GM23248 (cell line): ENCODE results near the gene PJVK.

Experiments
- EZH2 ChIP-seq: fragments of 200-600 bp; sonication (generic); IDR thresholded peaks from 2 replicates; pipeline ENCODE4 v1.6.1; 2018; ENCODE audit warnings: antibody characterized with exemption, mild to moderate bottlenecking; ENCODE audit not compliant: insufficient read depth, poor library complexity, severe bottlenecking
- EZH2phosphoT487 ChIP-seq: fragments of 200-600 bp; sonication (generic); IDR thresholded peaks from 2 replicates; pipeline ENCODE4 v1.6.1; 2018; ENCODE audit warnings: antibody characterized with exemption, moderate library complexity, mild to moderate bottlenecking, low read depth; ENCODE audit not compliant: insufficient read depth

GRCh38 chr2:178427458-178427857, 23.7 kb upstream of the PJVK start:
- no peak for TF ChIP-seq EZH2
- TF ChIP-seq EZH2phosphoT487 = no peak
